ENCODE results near the gene NID1.

The NID1 gene

GRCh38 chr1:235953801-235954200, 111.1 kb downstream of the NID1 start:
- DNase-seq, result no peak

- peak; percentile 19 to 49 for DNase-seq
Observed at GRCh38 chr1:235952950-235953615, 111.8 kb downstream of the NID1 start.

- DNase-seq, result no peak
Observed at GRCh38 chr1:235951661-235952060, 113.2 kb downstream of the NID1 start.

- no peak for DNase-seq
Observed at GRCh38 chr1:235950318-235950717, 114.6 kb downstream of the NID1 start.

GRCh38 chr1:235948774-235949427, 116.0 kb downstream of the NID1 start:
- no peak for DNase-seq

- DNase-seq, result no peak
Observed at GRCh38 chr1:235947989-235948388, 116.9 kb downstream of the NID1 start.

- DNase-seq, result no peak
Observed at GRCh38 chr1:235946571-235946981, 118.3 kb downstream of the NID1 start.

- no peak for DNase-seq
Observed at GRCh38 chr1:235945775-235946570, 118.9 kb downstream of the NID1 start.

- DNase-seq, result no peak
Observed at GRCh38 chr1:235943581-235944114, 121.2 kb downstream of the NID1 start.

- DNase-seq, result no peak
Observed at GRCh38 chr1:235942979-235943575, 121.8 kb downstream of the NID1 start.

- DNase-seq, result no peak
Observed at GRCh38 chr1:235942625-235942934, 122.3 kb downstream of the NID1 start.

GRCh38 chr1:235941876-235942624, 122.8 kb downstream of the NID1 start:
- no peak for DNase-seq

GRCh38 chr1:235940285-235940684, 124.6 kb downstream of the NID1 start:
- no peak for DNase-seq

GRCh38 chr1:235939480-235939775, 125.5 kb downstream of the NID1 start:
- no peak for DNase-seq

- DNase-seq, result no peak
Observed at GRCh38 chr1:235938709-235939479, 126.0 kb downstream of the NID1 start.

GRCh38 chr1:235937123-235937522, 127.8 kb downstream of the NID1 start:
- no peak for DNase-seq

- no peak for DNase-seq
Observed at GRCh38 chr1:235935235-235936225, 129.4 kb downstream of the NID1 start.

- DNase-seq, result no peak
Observed at GRCh38 chr1:235933766-235934116, 131.1 kb downstream of the NID1 start.

- DNase-seq, result no peak
Observed at GRCh38 chr1:235933017-235933765, 131.7 kb downstream of the NID1 start.

GRCh38 chr1:235932090-235932510, 132.8 kb downstream of the NID1 start:
- no peak for DNase-seq
